22Rv1 (cell line): ENCODE results near the gene ATP12A.

Source experiments
- ZFX ChIP-seq: fragments of 450-650 bp; IDR thresholded peaks from 2 replicates; pipeline ENCODE4 v1.6.1; 2017; ENCODE audit warnings: antibody characterized with exemption, borderline replicate concordance
- TF ChIP-seq, protein P1 (sequence below): fragments of 450-650 bp; IDR thresholded peaks from 2 replicates; pipeline ENCODE4 v1.5.1; 2017; ENCODE audit warnings: mild to moderate bottlenecking

DNA sequence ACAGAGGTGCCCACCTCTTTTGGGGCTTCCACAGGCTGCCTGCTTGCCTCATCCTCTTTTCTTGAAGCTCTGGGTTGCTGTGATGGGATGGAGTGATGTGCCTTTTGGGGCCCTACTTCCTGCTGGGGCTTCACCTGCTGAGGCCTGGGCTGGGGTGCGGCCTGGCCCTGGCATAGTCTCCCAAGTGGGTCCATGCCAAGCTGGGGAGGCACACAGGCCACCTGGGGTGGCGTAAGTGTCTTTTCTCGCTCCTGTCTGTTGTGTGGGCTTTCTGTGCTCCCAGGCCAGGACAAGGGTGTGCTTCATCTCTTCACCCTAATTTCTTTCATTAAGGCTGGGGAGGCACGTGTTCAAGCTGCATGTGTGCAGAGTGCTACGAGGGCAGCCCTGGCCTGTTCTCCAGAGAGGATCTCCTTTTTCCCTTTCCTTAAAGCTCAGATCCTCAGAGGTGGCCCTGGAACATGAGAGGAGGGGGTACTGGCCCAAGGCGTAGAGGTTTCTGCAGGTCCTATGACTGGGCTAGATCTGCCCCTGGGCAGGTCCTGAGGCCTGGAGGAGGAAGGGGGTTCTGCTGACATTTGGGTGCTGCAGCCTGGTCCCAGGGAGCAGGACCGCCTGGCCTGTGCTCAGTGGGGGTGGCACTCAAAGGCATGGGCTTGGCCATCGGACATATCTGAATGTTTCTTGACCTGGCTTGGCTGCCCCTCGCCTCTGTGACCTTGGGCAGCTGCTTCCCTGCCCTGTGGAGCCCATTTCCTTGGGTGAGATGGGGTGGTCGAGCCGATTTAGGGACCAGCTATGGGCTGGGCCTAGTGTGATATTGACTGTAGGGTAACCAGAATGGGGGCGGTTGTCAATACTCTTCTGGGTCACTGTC, 60.0 kb downstream of the ATP12A start:
- TF ChIP-seq, protein P1, sequence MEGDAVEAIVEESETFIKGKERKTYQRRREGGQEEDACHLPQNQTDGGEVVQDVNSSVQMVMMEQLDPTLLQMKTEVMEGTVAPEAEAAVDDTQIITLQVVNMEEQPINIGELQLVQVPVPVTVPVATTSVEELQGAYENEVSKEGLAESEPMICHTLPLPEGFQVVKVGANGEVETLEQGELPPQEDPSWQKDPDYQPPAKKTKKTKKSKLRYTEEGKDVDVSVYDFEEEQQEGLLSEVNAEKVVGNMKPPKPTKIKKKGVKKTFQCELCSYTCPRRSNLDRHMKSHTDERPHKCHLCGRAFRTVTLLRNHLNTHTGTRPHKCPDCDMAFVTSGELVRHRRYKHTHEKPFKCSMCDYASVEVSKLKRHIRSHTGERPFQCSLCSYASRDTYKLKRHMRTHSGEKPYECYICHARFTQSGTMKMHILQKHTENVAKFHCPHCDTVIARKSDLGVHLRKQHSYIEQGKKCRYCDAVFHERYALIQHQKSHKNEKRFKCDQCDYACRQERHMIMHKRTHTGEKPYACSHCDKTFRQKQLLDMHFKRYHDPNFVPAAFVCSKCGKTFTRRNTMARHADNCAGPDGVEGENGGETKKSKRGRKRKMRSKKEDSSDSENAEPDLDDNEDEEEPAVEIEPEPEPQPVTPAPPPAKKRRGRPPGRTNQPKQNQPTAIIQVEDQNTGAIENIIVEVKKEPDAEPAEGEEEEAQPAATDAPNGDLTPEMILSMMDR, result no peak
- no peak for TF ChIP-seq ZFX
